ENCODE data around the gene KLF1. TPM values are rescaled to one million over a fixed set of nuclear protein-coding genes. Genes with fewer than 3 reads are reported as not detected.

KLF1 gene
- total and polyA plus RNA-seq, 11 donors = 0.19 to 0.25 TPM; not detected in 9

DNA sequence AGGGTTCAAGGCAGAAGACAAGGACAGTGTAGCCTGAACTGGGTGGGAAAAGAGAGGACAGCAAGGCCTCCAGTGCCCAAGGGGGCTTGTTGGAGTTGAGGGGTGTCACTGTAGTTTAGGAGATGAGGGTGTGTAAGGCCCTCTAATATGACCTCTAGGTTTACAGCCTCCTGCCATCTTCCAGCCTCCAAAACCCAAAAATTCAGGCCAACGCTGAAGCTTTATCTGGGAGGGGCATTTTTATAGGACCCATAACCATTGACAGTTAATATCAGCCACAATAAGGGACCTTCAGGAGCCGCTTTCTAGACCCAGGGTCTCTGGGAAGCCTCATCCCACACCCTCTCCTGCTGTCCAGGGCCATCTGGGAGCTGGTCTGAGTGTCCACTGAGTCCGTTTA lies 2.8 kb downstream of the KLF1 start:
- peaks cover 11 to 43% (median 23%) of the 10 kb centered on the region in 9 donors for H3K27me3 ChIP-seq

GRCh38 chr19:12882589-12882988 lies 4.4 kb downstream of the KLF1 start:
- intact Hi-C loops (cut with DNase I) = loop anchor here in 5 of 10 donors (10.0 kb wide), 3 partner anchors 52 to 212 kb away; partner anchors contain the start of genes DAND5 (in 4 of the 5), CALR (in 1 of the 5) and FARSA (in 1 of the 5)
- 83 to 88% (median 88%) methylated on average over 3 of the region's 3 CpGs for WGBS, 4 donors
- no peak for TF ChIP-seq POLR2A (IDR thresholded peaks at IDR 0.05)
- TF ChIP-seq, protein P1, sequence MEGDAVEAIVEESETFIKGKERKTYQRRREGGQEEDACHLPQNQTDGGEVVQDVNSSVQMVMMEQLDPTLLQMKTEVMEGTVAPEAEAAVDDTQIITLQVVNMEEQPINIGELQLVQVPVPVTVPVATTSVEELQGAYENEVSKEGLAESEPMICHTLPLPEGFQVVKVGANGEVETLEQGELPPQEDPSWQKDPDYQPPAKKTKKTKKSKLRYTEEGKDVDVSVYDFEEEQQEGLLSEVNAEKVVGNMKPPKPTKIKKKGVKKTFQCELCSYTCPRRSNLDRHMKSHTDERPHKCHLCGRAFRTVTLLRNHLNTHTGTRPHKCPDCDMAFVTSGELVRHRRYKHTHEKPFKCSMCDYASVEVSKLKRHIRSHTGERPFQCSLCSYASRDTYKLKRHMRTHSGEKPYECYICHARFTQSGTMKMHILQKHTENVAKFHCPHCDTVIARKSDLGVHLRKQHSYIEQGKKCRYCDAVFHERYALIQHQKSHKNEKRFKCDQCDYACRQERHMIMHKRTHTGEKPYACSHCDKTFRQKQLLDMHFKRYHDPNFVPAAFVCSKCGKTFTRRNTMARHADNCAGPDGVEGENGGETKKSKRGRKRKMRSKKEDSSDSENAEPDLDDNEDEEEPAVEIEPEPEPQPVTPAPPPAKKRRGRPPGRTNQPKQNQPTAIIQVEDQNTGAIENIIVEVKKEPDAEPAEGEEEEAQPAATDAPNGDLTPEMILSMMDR (IDR thresholded peaks at IDR 0.05) = no peak

More for the DNA sequence above, 2.8 kb downstream of the KLF1 start:
- peaks cover 0 to 56% (median 18%) of the 10 kb centered on the region in 12 donors for H3K4me1 ChIP-seq
- WGBS, 4 donors = 73 to 96% (median 85%) methylated on average over 3 of the region's 3 CpGs
- no peak for DNase-seq
- no peak for TF ChIP-seq POLR2A (IDR thresholded peaks at IDR 0.05)
- TF ChIP-seq, protein P1 (IDR thresholded peaks at IDR 0.05) = no peak
- H3K36me3 ChIP-seq = no peaks in the 10 kb centered on the region
- H3K27ac ChIP-seq = peak overlapping the region in 1 of 12 donors; percentile 88
- intact Hi-C loops (cut with DNase I) = loop anchor here in 5 of 10 donors (10.0 kb wide), 3 partner anchors 51 to 211 kb away; partner anchors contain the start of genes DAND5 (in 4 of the 5), CALR (in 1 of the 5) and FARSA (in 1 of the 5)
- H3K4me3 ChIP-seq = no peak overlapping the region
- peaks cover 0 to 9% (median 0%) of the 10 kb centered on the region in 12 donors for H3K9me3 ChIP-seq
- no peak for ATAC-seq

GRCh38 chr19:12881172-12881808 lies 5.7 kb downstream of the KLF1 start, which contains the start of gene DNASE2:
Gene DNASE2, minus strand, starts transcription at chr19:12881449. Its CDS starts 74 bp downstream, at chr19:12881375.
- DNase-seq (peak; percentile 95 to 98 (median 96)), ATAC-seq (peak; percentile 93 to 97 (median 94))
- Histone ChIP-seq H3K9me3 (peaks cover 0 to 9% (median 0%) of the 10 kb centered on the region in 12 donors), H3K4me1 (peaks cover 0 to 56% (median 18%) of the 10 kb centered on the region in 12 donors), H3K27me3 (peaks cover 10 to 34% (median 23%) of the 10 kb centered on the region in 9 donors), H3K36me3 (peaks cover 0 to 25% (median 18%) of the 10 kb centered on the region in 9 donors), H3K4me3 (peak within 1 kb of the TSS; percentile 43 to 89 (median 72)), H3K27ac (peak within 1 kb of the TSS; percentile 72 to 93 (median 85))
- intact Hi-C loops (cut with DNase I) = loop anchor here in 5 of 10 donors (10.0 kb wide), 3 partner anchors 54 to 214 kb away; partner anchors contain the start of genes DAND5 (in 4 of the 5), CALR (in 1 of the 5) and FARSA (in 1 of the 5)
- peak in 1 of 2 donors; percentile 79 for TF ChIP-seq POLR2A (IDR thresholded peaks at IDR 0.05)
- TF ChIP-seq, protein P1 (IDR thresholded peaks at IDR 0.05) = no peak
- WGBS, 4 donors = 0 to 2% (median 0%) methylated on average over 22 to 38 of the region's 38 CpGs

More at GRCh38 chr19:12882589-12882988, 4.4 kb downstream of the KLF1 start:
- Histone ChIP-seq H3K27me3 (peaks cover 11 to 43% (median 23%) of the 10 kb centered on the region in 9 donors), H3K9me3 (peaks cover 0 to 9% (median 0%) of the 10 kb centered on the region in 12 donors), H3K36me3 (peaks cover 0 to 14% (median 11%) of the 10 kb centered on the region in 9 donors), H3K4me1 (peaks cover 0 to 56% (median 18%) of the 10 kb centered on the region in 12 donors), H3K4me3 (no peak overlapping the region), H3K27ac (peak overlapping the region in 1 of 12 donors; percentile 88)
- no peak for ATAC-seq
- no peak for DNase-seq
